Upper lobe of left lung (tissue), 4 donors: Measurements from ENCODE around the gene ADAM15.

Experiments
- CTCF ChIP-seq, 6 experiments: fragments of 450-650 bp in 4 of 6; fragments of 200-600 bp in 2 of 6; sonication (generic) in 2 of 6; IDR thresholded peaks; one replicate each; pipeline ENCODE4 v1.5.1; 2016 to 2019; ENCODE audit warnings: antibody characterized with exemption in 6 of 6
- POLR2A ChIP-seq, 4 donors: fragments of 450-650 bp; IDR thresholded peaks; one replicate each; pipeline ENCODE4 v1.5.1; 2016 to 2017; ENCODE audit warnings: antibody characterized with exemption in 4 of 4, mild to moderate bottlenecking in 2 of 4

- TF ChIP-seq CTCF (IDR thresholded peaks at IDR 0.05) (no peak), POLR2A (IDR thresholded peaks at IDR 0.05) (no peak)
Measured at GRCh38 chr1:155001425-155001674, 49.8 kb upstream of the ADAM15 start.
